ENCODE results near the gene SEMA3E.

DNA sequence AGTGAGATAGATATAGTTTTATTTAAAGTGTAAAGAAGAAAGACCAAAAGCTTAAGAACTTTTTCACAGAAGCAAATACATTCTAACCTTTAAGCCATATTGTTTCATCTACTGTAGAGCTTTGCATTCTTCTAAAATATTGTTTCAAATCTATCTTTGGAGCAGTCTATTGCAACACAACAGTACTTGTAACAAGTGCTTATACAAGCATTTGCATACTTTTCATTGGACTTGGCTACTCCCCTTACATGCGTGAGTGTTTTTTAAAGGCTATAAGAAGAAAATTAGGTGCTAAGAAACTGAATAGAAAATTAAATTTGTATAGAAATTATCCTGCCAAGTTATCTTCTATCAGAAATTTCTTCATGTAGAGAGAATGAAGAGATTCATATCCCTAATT lies 45.3 kb downstream of the SEMA3E start:
- TF ChIP-seq, protein P1, sequence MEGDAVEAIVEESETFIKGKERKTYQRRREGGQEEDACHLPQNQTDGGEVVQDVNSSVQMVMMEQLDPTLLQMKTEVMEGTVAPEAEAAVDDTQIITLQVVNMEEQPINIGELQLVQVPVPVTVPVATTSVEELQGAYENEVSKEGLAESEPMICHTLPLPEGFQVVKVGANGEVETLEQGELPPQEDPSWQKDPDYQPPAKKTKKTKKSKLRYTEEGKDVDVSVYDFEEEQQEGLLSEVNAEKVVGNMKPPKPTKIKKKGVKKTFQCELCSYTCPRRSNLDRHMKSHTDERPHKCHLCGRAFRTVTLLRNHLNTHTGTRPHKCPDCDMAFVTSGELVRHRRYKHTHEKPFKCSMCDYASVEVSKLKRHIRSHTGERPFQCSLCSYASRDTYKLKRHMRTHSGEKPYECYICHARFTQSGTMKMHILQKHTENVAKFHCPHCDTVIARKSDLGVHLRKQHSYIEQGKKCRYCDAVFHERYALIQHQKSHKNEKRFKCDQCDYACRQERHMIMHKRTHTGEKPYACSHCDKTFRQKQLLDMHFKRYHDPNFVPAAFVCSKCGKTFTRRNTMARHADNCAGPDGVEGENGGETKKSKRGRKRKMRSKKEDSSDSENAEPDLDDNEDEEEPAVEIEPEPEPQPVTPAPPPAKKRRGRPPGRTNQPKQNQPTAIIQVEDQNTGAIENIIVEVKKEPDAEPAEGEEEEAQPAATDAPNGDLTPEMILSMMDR (IDR thresholded peaks at IDR 0.05; ENCODE audit: insufficient read depth, low read length, poor library complexity, severe bottlenecking), result no peak
- no peak for TF ChIP-seq EZH2phosphoT487 (conservative IDR thresholded peaks at IDR 0.05; ENCODE audit: low read length)
